Tibial nerve (tissue), 4 donors: Measurements from ENCODE around the gene TMEM9B.
A peak's percentile ranks its signal among the peaks of the same experiment; 100 is the strongest.

Experiments used
- CTCF ChIP-seq, 5 experiments: fragments of 200-600 bp in 3 of 5; fragments of 450-650 bp in 2 of 5; sonication (generic) in 3 of 5; IDR thresholded peaks; one replicate each; pipeline ENCODE4 v1.5.1; 2016 to 2019; ENCODE audit warnings: antibody characterized with exemption in 5 of 5, mild to moderate bottlenecking in 3 of 5, moderate library complexity in 2 of 5
- EP300 ChIP-seq, 2 donors: sonication (generic); formaldehyde crosslinking; IDR thresholded peaks; one replicate each; pipeline ENCODE4 v1.6.1; 2017; ENCODE audit warnings: antibody characterized with exemption in 2 of 2, mild to moderate bottlenecking in 1 of 2
- POLR2A ChIP-seq, 2 donors: fragments of 450-650 bp; IDR thresholded peaks; one replicate each; pipeline ENCODE4 v1.6.1; 2017; ENCODE audit warnings: antibody characterized with exemption in 2 of 2, mild to moderate bottlenecking in 2 of 2, moderate library complexity in 2 of 2

- peak in 1 of 5 experiments; percentile 39 for TF ChIP-seq CTCF (IDR thresholded peaks at IDR 0.05)
- TF ChIP-seq EP300 (IDR thresholded peaks at IDR 0.05) = peak; percentile 31 to 95
- peak; percentile 82 to 90 for TF ChIP-seq POLR2A (IDR thresholded peaks at IDR 0.05)
These were observed at the start of gene TMEM9B for GRCh38 chr11:8964324-8965320.
